Thyroid gland (tissue), 4 donors: ENCODE data around the gene B4GALT3.

Experiments
- POLR2A ChIP-seq, 2 donors: fragments of 450-650 bp; IDR thresholded peaks; one replicate each; pipeline ENCODE4 v1.6.1; 2017; ENCODE audit warnings: antibody characterized with exemption in 2 of 2, mild to moderate bottlenecking in 2 of 2, moderate library complexity in 1 of 2
- TF ChIP-seq, protein P1 (sequence below), 6 experiments: fragments of 200-600 bp in 3 of 6; fragments of 450-650 bp in 3 of 6; sonication (generic) in 3 of 6; IDR thresholded peaks; one replicate each; pipeline ENCODE4 v1.5.1; 2016 to 2019; ENCODE audit warnings: antibody characterized with exemption in 6 of 6, mild to moderate bottlenecking in 2 of 6, inconsistent platforms in 1 of 6, moderate library complexity in 1 of 6

DNA sequence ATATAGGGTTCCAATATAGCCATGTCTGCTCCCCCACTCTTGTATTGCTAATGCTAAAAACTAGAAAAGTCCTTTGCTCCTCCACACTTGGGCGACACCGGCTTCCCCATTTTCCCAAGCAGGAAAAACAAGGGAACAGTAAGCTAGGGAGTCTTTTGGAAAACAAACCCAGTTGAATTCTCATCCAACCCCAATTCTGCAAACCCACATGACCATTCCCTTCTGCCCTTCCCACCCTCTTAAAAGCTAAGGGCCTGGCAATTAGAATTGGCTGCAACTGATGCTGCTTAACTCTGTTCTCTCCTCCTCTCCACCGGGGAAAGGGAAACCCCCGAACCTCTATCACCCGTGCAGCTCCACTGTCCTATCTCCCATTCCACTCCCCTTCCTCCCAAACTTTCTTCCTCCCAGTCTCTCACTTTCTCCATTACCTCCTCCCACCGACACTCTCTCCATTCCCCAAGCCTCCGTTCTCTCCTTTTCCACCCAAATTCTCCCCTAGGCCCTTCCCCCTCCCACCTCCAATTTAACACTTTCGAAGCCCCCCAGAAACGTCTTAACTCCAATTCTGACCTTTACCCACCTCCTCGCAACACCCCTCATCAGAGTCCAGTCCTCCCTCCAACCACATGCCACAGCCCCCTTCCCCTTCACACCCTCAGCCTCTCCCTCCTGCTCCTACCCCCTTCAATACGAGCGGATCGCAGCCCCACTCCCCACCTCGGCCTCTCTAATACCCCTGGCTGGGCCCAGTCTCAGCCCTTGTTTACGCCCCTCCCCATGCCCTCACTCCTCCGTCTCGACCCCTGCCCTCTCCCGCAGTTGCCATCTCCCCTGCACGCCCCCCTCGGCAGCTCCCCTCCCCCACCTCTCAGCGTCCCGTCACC lies 45.5 kb downstream of the B4GALT3 start:
- TF ChIP-seq, protein P1, sequence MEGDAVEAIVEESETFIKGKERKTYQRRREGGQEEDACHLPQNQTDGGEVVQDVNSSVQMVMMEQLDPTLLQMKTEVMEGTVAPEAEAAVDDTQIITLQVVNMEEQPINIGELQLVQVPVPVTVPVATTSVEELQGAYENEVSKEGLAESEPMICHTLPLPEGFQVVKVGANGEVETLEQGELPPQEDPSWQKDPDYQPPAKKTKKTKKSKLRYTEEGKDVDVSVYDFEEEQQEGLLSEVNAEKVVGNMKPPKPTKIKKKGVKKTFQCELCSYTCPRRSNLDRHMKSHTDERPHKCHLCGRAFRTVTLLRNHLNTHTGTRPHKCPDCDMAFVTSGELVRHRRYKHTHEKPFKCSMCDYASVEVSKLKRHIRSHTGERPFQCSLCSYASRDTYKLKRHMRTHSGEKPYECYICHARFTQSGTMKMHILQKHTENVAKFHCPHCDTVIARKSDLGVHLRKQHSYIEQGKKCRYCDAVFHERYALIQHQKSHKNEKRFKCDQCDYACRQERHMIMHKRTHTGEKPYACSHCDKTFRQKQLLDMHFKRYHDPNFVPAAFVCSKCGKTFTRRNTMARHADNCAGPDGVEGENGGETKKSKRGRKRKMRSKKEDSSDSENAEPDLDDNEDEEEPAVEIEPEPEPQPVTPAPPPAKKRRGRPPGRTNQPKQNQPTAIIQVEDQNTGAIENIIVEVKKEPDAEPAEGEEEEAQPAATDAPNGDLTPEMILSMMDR (IDR thresholded peaks at IDR 0.05), result no peak
- TF ChIP-seq POLR2A (IDR thresholded peaks at IDR 0.05), result peak in 1 of 2 donors; percentile 12
